Activated naive CD4-positive, alpha-beta T cell treated with anti-CD3 and anti-CD28 coated beads for 36 hours (primary cell): ENCODE results near the gene ZNF195. TPM values are rescaled to one million over a fixed set of nuclear protein-coding genes. Genes with fewer than 3 reads are reported as not detected.
"Not testable (repeated sequence)": the region's sequence is repeated elsewhere in the genome, so short reads cannot be mapped to it uniquely, and the experiment has no call there.

Source experiments
- CTCF ChIA-PET: fragments of 350-600 bp; sonication (Branson Sonifier 250); formaldehyde crosslinking; loops from one replicate; lab custom pipeline; 2021; ENCODE audit warnings: antibody characterized with exemption; lab: Charles Lee
- DNase-seq: peaks from one replicate; pipeline ENCODE4 v3.0.0-alpha.2; 2020
- H3K27ac Mint-ChIP-seq: one replicate; pipeline ENCODE4 v1.8.0; 2021; ENCODE audit warnings: mild to moderate bottlenecking, mixed read lengths
- H3K27me3 Mint-ChIP-seq: one replicate; pipeline ENCODE4 v1.8.0; 2021; ENCODE audit warnings: low read depth, mixed read lengths
- H3K36me3 Mint-ChIP-seq: one replicate; pipeline ENCODE4 v1.8.0; 2021; ENCODE audit warnings: low read depth, mixed read lengths
- H3K4me1 Mint-ChIP-seq: one replicate; pipeline ENCODE4 v1.8.0; 2021; ENCODE audit warnings: low read depth, mixed read lengths
- H3K4me3 Mint-ChIP-seq: one replicate; pipeline ENCODE4 v1.8.0; 2021; ENCODE audit warnings: mild to moderate bottlenecking, moderate library complexity, mixed read lengths
- H3K9me3 Mint-ChIP-seq: one replicate; pipeline ENCODE4 v1.8.0; 2021; ENCODE audit warnings: mixed read lengths
- intact Hi-C: fragments of 100-400 bp; cut with micrococcal nuclease; formaldehyde crosslinking; loops from one replicate; pipeline ENCODE4 v1.15.1; 2023
- total RNA-seq, 2 experiments: library from RNA; stranded (reverse); gene quantifications; one replicate each; pipeline ENCODE4 v1.2.3, GENCODE V29; 2021

The ZNF195 gene
- total RNA-seq, 2 experiments from 2014 or later, result 26.7 to 29.2 TPM

DNA sequence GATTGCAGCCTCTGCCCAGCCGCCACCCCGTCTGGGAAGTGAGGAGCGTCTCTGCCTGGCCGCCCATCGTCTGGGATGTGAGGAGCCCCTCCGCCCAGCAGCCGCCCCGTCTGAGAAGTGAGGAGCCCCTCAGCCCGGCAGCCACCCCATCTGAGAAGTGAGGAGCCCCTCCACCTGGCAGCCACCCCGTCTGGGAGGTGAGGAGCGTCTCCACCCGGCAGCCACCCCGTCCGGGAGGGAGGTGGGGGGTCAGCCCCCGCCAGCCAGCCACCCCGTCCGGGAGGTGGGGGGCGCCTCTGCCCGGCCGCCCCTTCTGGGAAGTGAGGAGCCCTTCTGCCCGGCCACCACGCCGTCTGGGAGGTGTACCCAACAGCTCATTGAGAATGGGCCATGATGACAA, 18.3 kb upstream of the ZNF195 start:
- H3K36me3 Mint-ChIP-seq, CTCF ChIA-PET, H3K9me3 Mint-ChIP-seq, H3K4me3 Mint-ChIP-seq, H3K27me3 Mint-ChIP-seq, intact Hi-C loops, DNase-seq, H3K4me1 Mint-ChIP-seq, H3K27ac Mint-ChIP-seq: not testable (repeated sequence)

DNA sequence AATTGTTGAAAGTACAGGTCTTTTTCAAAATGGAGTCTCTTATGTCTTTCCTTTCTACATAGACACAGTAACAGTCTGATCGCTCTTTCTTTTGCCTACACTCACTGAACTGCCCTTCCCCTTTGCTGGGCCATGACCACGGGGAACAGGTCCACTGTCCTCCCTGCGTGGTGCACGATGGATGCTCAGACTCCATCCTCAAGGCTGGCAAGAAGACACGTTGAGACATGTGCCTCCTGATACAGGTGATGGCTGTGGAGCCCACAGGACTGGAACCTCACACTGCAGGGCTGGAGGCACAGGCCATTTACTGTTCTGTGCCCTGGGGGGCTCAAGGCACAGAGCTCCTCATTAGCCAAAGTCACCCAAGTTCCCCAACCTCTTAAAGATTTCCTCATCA, 16.5 kb upstream of the ZNF195 start:
- H3K27me3 Mint-ChIP-seq, H3K4me1 Mint-ChIP-seq, H3K9me3 Mint-ChIP-seq, H3K27ac Mint-ChIP-seq, H3K4me3 Mint-ChIP-seq, intact Hi-C loops, DNase-seq, H3K36me3 Mint-ChIP-seq: not testable (repeated sequence)
- CTCF ChIA-PET, result interaction anchor here (1.1 kb wide), 1 partner anchor 12 kb away, joined by 4 read pairs; no protein-coding TSS in a partner anchor

DNA sequence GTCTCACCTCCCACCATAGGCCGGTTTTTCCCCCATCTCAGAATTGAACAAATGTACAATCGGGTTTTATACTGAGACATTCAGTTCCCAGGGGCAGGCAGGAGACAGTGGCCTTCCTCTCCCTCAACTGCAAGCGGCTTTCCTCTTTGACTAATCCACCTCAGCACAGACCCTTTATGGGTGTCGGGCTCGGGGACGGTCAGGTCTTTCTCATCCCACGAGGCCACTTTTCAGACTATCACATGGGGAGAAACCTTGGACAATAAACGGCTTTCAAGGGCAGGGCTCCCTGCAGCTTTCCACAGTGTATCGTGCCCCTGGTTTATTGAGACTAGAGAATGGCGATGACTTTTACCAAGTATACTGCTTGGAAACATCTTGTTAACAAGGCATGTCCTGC, 16.0 kb upstream of the ZNF195 start:
- H3K9me3 Mint-ChIP-seq, H3K36me3 Mint-ChIP-seq, H3K27ac Mint-ChIP-seq, H3K4me3 Mint-ChIP-seq, H3K4me1 Mint-ChIP-seq, DNase-seq, H3K27me3 Mint-ChIP-seq, intact Hi-C loops: not testable (repeated sequence)
- CTCF ChIA-PET, result interaction anchor here (1.1 kb wide), 1 partner anchor 11 kb away, joined by 4 read pairs; no protein-coding TSS in a partner anchor

DNA sequence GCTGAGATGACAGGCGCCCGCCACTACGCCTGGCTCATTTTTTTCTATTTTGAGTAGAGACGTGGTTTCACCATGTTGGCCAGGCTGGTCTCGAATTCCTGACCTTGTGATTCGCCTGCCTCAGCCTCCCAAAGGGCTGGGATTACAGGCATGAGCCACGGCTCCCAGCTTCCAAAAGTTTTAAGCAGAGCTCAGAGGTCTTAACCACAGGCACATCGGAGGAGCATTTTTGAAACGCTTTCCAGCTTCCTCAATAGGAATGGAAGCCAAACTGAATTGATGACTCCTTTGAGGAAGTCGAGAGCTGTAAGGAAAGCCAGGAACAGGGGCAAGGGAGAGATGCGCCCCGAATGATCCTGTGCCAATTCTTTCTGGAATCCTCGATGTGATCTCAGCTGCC, 14.5 kb upstream of the ZNF195 start:
- H3K27me3 Mint-ChIP-seq, CTCF ChIA-PET, H3K4me1 Mint-ChIP-seq, DNase-seq, H3K9me3 Mint-ChIP-seq, H3K4me3 Mint-ChIP-seq, H3K27ac Mint-ChIP-seq, intact Hi-C loops, H3K36me3 Mint-ChIP-seq: not testable (repeated sequence)

- H3K36me3 Mint-ChIP-seq, result peaks cover 3% of the 10 kb centered on the region
- intact Hi-C loops, result no loop called here
- H3K9me3 Mint-ChIP-seq, result no peaks in the 10 kb centered on the region
- H3K4me3 Mint-ChIP-seq, result no peak overlapping the region
- DNase-seq, result no peak
- H3K27ac Mint-ChIP-seq, result no peak overlapping the region
- peaks cover 13% of the 10 kb centered on the region for H3K4me1 Mint-ChIP-seq
- CTCF ChIA-PET, result interaction anchor here (0.6 to 1.0 kb wide), 2 partner anchors 10 to 26 kb away, joined by 3 read pairs; no protein-coding TSS in a partner anchor
- H3K27me3 Mint-ChIP-seq, result no peaks in the 10 kb centered on the region
Observed at GRCh38 chr11:3382613-3383285, 3.8 kb upstream of the ZNF195 start.

GRCh38 chr11:3381794-3382193, 2.8 kb upstream of the ZNF195 start:
- Mint-ChIP-seq H3K27ac (no peak overlapping the region), H3K9me3 (no peaks in the 10 kb centered on the region), H3K4me1 (peaks cover 22% of the 10 kb centered on the region), H3K36me3 (peaks cover 12% of the 10 kb centered on the region), H3K4me3 (no peak overlapping the region), H3K27me3 (no peaks in the 10 kb centered on the region)
- CTCF ChIA-PET, result interaction anchor here (0.6 to 3.9 kb wide), 4 partner anchors 24 to 41 kb away, joined by 3 to 15 read pairs (median 8); no protein-coding TSS in a partner anchor
- DNase-seq, result no peak
- intact Hi-C loops, result no loop called here

DNA sequence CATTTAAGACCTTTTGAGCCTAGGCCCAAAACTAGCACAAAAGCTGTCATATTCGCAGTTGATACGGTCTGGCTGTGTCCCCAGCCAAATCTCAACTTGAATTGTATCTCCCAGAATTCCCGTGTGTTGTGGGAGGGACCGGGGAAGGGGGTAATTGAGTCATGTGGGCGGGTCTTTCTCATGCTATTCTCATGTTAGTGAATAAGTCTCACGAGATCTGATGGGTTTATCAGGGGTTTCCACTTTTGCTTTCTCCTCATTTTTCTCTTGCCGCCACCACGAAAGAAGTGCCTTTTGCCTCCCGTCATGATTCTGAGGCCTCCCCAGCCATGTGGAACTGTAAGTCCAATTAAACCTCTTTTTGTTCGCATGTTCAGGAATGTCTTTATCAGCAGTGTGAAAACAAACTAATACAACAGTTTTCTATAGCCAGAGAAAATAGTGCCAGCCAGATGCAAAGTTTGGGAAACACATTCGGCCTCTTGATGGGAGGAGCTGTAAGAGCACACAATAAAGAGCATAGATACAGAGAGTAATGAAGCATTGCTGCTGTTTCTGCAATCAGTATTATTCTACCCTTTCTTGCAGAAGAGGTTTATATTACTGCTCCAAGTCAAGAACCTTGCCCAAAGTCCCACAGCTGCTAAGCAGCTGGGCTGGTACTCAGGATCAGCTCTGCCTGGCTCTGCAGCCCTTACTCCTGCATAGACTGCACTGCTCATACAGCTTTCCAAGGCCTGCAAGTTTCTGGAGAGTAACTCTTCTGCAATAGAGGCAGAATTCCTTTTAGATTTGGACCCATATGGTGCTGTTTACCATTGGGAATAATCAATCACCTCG, 2.0 kb upstream of the ZNF195 start:
- H3K4me1 Mint-ChIP-seq, result peaks cover 30% of the 10 kb centered on the region

DNA sequence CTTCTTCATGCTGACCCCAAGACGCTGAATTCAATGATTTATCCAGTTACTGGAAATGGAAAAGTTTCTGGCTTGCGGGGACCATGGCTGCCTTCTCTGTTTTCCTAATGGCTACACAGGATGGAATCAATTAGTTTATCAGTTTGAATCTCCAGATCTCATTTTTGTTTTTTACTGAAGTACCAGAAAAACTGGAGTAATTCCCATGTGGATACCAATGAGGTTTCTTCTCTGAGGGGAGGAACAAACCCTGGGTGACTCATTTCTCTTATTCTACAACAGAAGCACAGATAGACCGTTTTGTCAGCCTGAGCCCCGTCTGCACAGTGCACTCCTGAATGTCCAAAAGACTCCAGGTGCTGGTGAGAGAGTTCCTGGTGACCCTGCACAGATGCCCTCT, 3.4 kb downstream of the ZNF195 start:
- no peak for DNase-seq
- intact Hi-C loops, result no loop called here
- Mint-ChIP-seq H3K4me3 (no peak overlapping the region), H3K27me3 (no peaks in the 10 kb centered on the region), H3K4me1 (peaks cover 47% of the 10 kb centered on the region), H3K36me3 (peaks cover 74% of the 10 kb centered on the region), H3K27ac (peak overlapping the region; percentile 20), H3K9me3 (peaks cover 3% of the 10 kb centered on the region)
- CTCF ChIA-PET, result interaction anchor here (1.2 to 2.2 kb wide), 2 partner anchors 11 to 33 kb away, joined by 4 to 17 read pairs; no protein-coding TSS in a partner anchor

More for the DNA sequence above, 2.0 kb upstream of the ZNF195 start:
- H3K36me3 Mint-ChIP-seq, result peaks cover 21% of the 10 kb centered on the region
- intact Hi-C loops, result no loop called here
- H3K4me3 Mint-ChIP-seq, result no peak overlapping the region
- no peak overlapping the region for H3K27ac Mint-ChIP-seq
- no peaks in the 10 kb centered on the region for H3K9me3 Mint-ChIP-seq
- H3K27me3 Mint-ChIP-seq, result no peaks in the 10 kb centered on the region
- CTCF ChIA-PET, result interaction anchor here (0.7 to 3.9 kb wide), 4 partner anchors 25 to 40 kb away, joined by 3 to 15 read pairs (median 8); no protein-coding TSS in a partner anchor
- no peak for DNase-seq

DNA sequence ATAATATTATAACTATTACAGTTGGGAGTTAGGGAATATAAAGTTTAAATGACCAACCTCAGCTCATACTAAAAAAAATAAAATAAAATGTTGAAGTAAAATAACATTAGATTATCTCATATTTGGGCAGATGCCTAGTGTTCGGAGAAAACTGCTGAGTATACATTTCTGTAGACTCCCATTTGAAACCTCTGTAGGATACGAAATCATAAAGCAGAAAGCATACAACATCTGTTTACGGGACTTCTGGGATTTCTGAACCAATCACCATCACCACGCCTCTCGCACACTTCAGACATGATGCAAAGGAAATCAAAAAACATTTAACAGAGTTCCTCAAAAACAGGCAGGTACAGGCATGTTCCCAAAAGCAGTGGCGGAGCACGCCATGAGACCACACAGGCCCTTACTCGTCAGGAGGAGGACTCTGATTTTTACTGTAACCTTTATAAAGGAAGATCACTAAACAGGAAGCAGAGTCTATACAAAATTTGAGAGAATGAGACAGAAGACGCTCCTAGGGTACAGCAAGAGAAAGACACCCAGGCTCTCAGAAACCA, 8.6 kb downstream of the ZNF195 start:
- Mint-ChIP-seq H3K27me3 (no peaks in the 10 kb centered on the region), H3K4me3 (no peak overlapping the region), H3K4me1 (peaks cover 15% of the 10 kb centered on the region), H3K36me3 (peaks cover 86% of the 10 kb centered on the region), H3K9me3 (peaks cover 20% of the 10 kb centered on the region), H3K27ac (peak overlapping the region; percentile 44)
- DNase-seq, result no peak
- intact Hi-C loops, result no loop called here
- CTCF ChIA-PET, result no interaction called here

GRCh38 chr11:3369366-3369765, 9.6 kb downstream of the ZNF195 start:
- DNase-seq, result no peak
- Mint-ChIP-seq H3K4me1 (peaks cover 6% of the 10 kb centered on the region), H3K4me3 (no peak overlapping the region), H3K27me3 (no peaks in the 10 kb centered on the region), H3K27ac (no peak overlapping the region), H3K36me3 (peaks cover 86% of the 10 kb centered on the region), H3K9me3 (peaks cover 29% of the 10 kb centered on the region)
- CTCF ChIA-PET, result no interaction called here
- intact Hi-C loops, result no loop called here

GRCh38 chr11:3368199-3368598, 10.7 kb downstream of the ZNF195 start:
- Mint-ChIP-seq H3K27ac (no peak overlapping the region), H3K4me3 (no peak overlapping the region), H3K4me1 (peaks cover 3% of the 10 kb centered on the region), H3K27me3 (no peaks in the 10 kb centered on the region), H3K36me3 (peaks cover 85% of the 10 kb centered on the region), H3K9me3 (peaks cover 38% of the 10 kb centered on the region)
- intact Hi-C loops, result no loop called here
- no peak for DNase-seq
- CTCF ChIA-PET, result no interaction called here

- Mint-ChIP-seq H3K27me3 (no peaks in the 10 kb centered on the region), H3K4me1 (no peaks in the 10 kb centered on the region), H3K4me3 (no peak overlapping the region), H3K9me3 (peaks cover 42% of the 10 kb centered on the region), H3K27ac (no peak overlapping the region), H3K36me3 (peaks cover 84% of the 10 kb centered on the region)
- intact Hi-C loops, result no loop called here
- CTCF ChIA-PET, result no interaction called here
- DNase-seq, result no peak
Observed at GRCh38 chr11:3367221-3367620, 11.7 kb downstream of the ZNF195 start.
